AG04450 (cell line): Measurements from ENCODE around the gene NSUN2. TPM values are rescaled to one million over a fixed set of nuclear protein-coding genes. Genes with fewer than 3 reads are reported as not detected.
A peak's percentile ranks its signal among the peaks of the same experiment; 100 is the strongest.

Source experiments
- CTCF ChIA-PET: fragments of 300-600, 350-600 bp; formaldehyde crosslinking; extraction: SDS; loops from one replicate; lab custom pipeline; 2022; ENCODE audit warnings: antibody characterized with exemption, inconsistent platforms; lab: Charles Lee
- POLR2A ChIA-PET: fragments of 350-600 bp; formaldehyde crosslinking; extraction: SDS; loops from one replicate; lab custom pipeline; 2021; ENCODE audit warnings: antibody characterized with exemption, inconsistent platforms; lab: Yijun Ruan, JAX
- DNase-seq: peaks from one replicate; pipeline ENCODE4 v3.0.0-alpha.2; 2011; ENCODE audit warnings: low read depth, low spot score
- H3K27ac ChIP-seq: one replicate; pipeline ENCODE4 v1.5.1; 2012; ENCODE audit warnings: low read depth, low read length, control low read depth
- H3K27me3 ChIP-seq: one replicate; pipeline ENCODE4 v1.6.0; 2012; ENCODE audit warnings: low read length; ENCODE audit not compliant: control insufficient read depth, insufficient read depth
- H3K4me3 ChIP-seq: 2 replicates; pipeline ENCODE4 v1.5.1; 2011; ENCODE audit warnings: mild to moderate bottlenecking, low read depth, low read length, control low read depth
- H3K9me3 ChIP-seq: 2 replicates; pipeline ENCODE4 v1.5.1; 2012; ENCODE audit warnings: low read length; ENCODE audit not compliant: control insufficient read depth, insufficient read depth
- CTCF ChIP-seq: IDR thresholded peaks from 2 replicates; pipeline ENCODE4 v1.5.1; 2011; ENCODE audit warnings: low read depth, low read length, control low read depth, inconsistent platforms
- polyA minus RNA-seq: library from RNA; depleted of rRNA, polyadenylated mRNA; stranded (reverse); fragments of >200 nt; gene quantifications from 2 replicates; pipeline ENCODE4 v1.2.3, GENCODE V29; 2011; rRNA and poly(A)+ RNA removed
- polyA plus RNA-seq: library from polyadenylated mRNA; depleted of rRNA; stranded (reverse); fragments of >200 nt; gene quantifications from 2 replicates; pipeline ENCODE4 v1.2.3, GENCODE V29; 2011; rRNA removed

NSUN2 gene
- polyA plus RNA-seq, result 41.5 and 42.0 TPM in 2 replicates
- polyA minus RNA-seq, result 30.2 and 32.1 TPM in 2 replicates

- Histone ChIP-seq H3K4me3 (peak within 1 kb of the TSS; percentile 91), H3K9me3 (no peaks in the 10 kb centered on the region), H3K27me3 (no peaks in the 10 kb centered on the region), H3K27ac (peak within 1 kb of the TSS; percentile 95)
- DNase-seq, result peak; percentile 76
- CTCF ChIA-PET, result interaction anchor here (1.0 to 2.9 kb wide), 3 partner anchors 96 to 112 kb away, joined by 3 to 35 read pairs (median 3); no protein-coding TSS in a partner anchor
- POLR2A ChIA-PET, result interaction anchor here (0.6 to 2.1 kb wide), 8 partner anchors 72 to 117 kb away, joined by 3 to 18 read pairs (median 3); partner anchors contain the start of gene TENT4A
- TF ChIP-seq CTCF, result no peak
These were observed at the start of gene NSUN2, which contains the start of gene SRD5A1 for GRCh38 chr5:6632888-6633468. Gene NSUN2 (minus strand): TSS chr5:6633044. CDS start chr5:6632979, 65 bp downstream. Gene SRD5A1 (plus strand): TSS chr5:6633440. CDS start chr5:6633577, 137 bp downstream.

GRCh38 chr5:6682239-6682638, 49.4 kb upstream of the NSUN2 start:
- no peak for DNase-seq
- ChIA-PET POLR2A (no interaction called here), CTCF (no interaction called here)
- no peaks in the 10 kb centered on the region for H3K27me3 ChIP-seq
- no peak for TF ChIP-seq CTCF
- H3K9me3 ChIP-seq, result no peaks in the 10 kb centered on the region
- H3K4me3 ChIP-seq, result no peak overlapping the region
- no peak overlapping the region for H3K27ac ChIP-seq

GRCh38 chr5:6681682-6682081, 48.8 kb upstream of the NSUN2 start:
- no peak for TF ChIP-seq CTCF
- Histone ChIP-seq H3K4me3 (no peak overlapping the region), H3K9me3 (no peaks in the 10 kb centered on the region), H3K27ac (no peak overlapping the region), H3K27me3 (no peaks in the 10 kb centered on the region)
- POLR2A ChIA-PET, result no interaction called here
- no peak for DNase-seq
- CTCF ChIA-PET, result no interaction called here

GRCh38 chr5:6680922-6681321, 48.1 kb upstream of the NSUN2 start:
- CTCF ChIA-PET, result no interaction called here

More at GRCh38 chr5:6680922-6681321, 48.1 kb upstream of the NSUN2 start:
- Histone ChIP-seq H3K9me3 (no peaks in the 10 kb centered on the region), H3K27me3 (no peaks in the 10 kb centered on the region), H3K4me3 (no peak overlapping the region), H3K27ac (no peak overlapping the region)
- DNase-seq, result no peak
- no peak for TF ChIP-seq CTCF
- POLR2A ChIA-PET, result no interaction called here
